Measurements from ENCODE around the gene SPON1.
"Not testable (repeated sequence)": the region's sequence is repeated elsewhere in the genome, so short reads cannot be mapped to it uniquely, and the experiment has no call there.

Gene SPON1

DNA sequence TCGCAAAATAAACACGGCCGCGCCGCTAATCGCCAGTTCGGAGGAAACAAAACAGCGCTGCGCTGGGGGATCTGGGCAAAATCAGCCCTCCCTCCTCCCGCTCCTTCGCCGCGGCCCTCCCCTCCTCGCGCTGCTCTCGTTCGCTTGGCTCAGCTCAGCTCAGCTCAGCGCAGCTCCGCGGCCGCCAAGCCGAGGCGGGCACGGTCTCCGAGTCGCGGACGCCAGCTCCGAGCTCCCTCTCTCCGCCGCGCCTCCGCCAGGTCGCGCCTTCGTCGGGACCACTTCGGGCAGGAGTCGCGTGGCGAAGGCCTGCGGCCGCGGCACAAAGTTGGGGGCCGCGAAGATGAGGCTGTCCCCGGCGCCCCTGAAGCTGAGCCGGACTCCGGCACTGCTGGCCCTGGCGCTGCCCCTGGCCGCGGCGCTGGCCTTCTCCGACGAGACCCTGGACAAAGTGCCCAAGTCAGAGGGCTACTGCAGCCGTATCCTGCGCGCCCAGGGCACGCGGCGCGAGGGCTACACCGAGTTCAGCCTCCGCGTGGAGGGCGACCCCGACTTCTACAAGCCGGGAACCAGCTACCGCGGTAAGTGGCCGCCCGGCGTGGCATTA is at the start of gene SPON1:
Gene SPON1 (plus strand): TSS at position 162 of the 607 bp plus-strand sequence. CDS start 182 bp downstream, at position 344.
- no peak for DNase-seq

DNA sequence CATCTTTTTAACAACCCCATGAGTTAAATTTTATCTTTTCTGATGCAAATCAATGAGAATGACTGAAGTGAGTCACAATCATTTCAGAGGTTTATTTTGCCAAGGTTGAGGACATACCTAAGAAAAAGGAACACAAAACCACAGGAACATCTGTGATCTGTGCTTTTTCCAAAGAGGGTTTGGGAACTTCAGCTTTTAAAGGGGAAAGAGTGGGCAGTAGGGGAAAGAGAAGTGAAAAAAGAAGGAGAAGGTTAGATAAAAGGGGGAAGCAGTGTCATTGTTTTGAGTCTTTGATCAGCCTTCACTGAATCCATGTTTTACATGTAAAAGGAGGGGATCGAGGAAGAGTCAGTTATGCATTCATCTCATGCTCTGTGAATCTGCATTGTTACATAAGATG is 45.3 kb upstream of the SPON1 start:
- DNase-seq = no peak

DNA sequence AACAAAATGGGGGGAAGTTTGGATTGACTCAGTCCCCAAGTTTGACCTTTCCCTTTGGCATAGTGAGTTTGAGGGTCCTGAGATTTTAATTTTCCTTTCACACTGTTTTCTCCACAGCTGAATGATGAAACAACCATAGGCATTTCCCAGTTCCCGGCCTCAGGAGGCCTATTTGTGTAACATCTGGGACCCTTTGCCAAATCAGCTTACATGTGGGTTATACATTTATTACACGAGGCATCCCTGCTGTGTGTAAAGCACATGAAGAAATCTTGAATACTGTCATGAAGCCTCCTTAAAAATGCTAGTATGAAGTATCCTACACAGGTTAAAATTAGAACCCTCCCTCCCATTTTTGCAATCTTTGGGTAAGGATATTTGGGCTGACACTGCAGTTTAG is 44.6 kb upstream of the SPON1 start:
- DNase-seq = no peak

DNA sequence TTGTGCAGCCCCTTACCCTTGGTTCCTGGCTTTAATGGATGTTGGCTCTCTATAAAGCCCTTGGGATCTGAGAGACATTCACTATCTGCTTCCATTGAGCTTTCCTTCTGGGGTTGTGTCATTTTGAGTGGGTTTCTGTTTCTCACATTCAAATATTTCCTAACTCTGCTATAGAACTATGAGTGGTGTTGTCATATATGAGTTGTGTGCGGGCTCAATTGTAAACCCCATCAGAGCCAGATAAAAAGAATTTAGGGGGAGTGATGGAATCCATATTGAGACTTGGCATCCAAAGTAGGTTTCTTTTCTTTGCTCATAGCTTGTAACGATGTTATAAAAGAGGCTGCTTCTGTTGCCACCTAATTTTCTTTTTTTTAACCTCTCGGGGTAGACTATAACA is 41.8 kb upstream of the SPON1 start:
- no peak for DNase-seq

DNA sequence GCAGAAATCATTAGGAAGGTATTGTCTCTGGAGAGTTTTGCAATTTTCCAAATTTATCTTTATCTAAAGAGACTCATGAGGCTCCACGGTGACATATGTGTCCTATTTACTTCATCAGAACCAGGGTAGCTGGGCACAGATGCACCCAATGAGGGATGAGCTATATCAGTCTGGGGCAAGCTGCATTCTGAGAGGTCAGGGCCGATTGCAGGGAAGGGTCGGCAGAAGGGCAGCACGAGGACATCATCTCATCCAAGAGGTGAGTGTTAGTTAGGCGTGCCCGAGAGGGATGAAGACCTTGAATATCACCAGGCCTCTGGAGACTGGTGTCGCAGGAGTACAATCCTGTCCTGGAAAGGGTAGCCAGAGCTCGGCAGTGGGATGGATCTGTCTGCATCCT is 41.0 kb upstream of the SPON1 start:
- no peak for DNase-seq

DNA sequence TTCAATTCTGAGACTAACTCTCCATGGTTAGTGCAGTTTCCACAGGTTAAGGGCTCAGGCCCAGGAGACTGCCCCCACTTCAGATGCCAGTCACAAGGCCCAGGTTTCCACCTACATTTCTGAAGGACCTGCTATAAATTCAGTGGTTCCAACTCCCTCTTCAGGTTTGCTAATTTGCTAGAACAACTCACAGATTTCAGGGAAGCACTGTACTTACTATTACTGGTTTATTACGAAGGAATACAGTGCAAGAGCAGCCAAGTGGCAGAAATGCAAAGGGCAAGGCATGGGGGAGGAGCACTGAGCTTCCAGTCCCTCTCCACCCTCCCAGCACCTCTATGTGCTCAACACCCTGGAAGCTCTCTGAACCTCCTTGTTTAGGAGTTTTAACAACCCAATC is 39.3 kb upstream of the SPON1 start:
- DNase-seq = no peak

DNA sequence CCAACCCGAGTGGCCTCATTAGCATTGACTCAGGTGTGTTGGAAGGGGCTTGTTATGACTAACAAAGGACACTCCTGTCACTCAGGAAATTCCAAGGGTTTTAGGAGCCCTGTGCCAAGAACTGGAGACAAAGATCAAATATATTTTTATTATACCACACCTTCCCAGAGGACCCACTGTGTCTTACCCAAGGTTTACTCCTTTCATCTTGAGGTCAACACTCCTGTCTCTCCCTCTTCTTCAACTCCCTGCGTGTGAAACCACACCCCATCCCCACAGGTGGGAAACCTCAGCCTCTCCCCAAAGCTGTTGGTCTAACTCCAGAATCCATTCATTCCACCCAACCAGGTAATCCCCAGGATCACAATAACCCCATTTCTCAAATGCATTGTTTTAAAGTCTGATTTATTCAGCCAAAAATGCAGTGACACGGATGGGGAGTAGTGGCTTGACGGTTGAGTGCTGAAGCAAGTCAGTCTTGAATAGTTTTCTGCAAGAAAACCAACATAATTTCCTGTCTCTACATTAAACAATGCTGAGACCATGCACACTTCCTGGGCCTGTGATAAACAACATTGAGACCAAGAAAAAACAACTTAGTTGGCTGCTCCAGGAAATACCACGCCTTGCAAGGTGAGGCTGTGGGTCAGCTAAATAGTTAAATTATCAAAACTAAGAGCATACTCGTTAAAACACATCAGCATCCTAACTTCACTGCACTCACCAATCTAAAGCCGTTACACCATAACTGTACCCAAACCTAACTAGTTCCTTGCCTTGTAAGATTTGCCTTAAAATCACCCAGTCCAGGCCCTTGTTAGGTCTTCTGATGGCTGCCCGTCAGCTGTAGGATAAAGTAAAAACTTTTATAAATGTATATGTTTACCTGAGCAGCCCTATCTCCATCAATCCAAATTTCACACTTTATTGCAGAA is 38.5 kb upstream of the SPON1 start:
- no peak for DNase-seq

DNA sequence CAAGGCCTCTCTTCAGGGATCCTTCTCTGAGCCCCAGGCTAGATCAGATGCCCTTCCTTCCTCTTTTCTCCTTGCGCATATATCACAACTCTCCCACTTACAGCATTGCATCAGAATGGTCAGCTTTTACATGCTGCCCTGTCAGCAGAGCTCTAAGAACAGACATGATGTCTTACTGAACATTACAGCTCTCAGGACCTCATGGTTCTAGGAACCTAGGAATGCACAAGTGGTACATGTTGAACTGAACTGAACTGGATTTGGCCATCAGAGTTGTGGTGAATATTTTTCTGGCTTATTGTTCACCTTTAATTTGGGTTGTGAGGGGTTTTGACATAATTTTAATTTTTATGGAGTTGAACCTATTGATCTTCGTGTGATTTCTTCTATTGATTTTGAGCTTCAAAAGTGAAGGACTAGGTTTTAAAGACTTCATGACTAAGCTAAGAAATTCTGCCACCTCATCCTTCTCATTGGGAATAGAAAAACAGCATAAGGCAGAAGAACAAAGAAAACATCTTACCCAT is 37.7 kb upstream of the SPON1 start:
- DNase-seq = no peak

DNA sequence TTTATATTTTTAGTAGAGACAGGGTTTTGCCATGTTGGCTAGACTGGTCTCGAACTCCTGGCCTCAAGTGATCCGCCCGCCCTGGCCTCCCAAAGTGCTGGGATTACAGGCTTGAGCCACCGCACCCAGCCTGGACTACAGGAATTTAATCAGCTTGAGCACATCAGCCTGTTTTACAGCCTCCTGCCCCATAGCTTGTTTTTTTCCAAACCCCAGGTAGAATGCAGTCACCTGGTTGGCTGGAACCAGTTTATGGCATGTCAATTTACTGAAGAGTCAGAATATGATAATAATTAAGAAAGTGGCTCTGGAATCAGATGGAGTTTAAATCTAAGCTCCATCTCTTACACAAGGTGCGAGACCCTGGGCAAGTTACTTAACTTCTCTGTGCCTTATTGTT is 36.2 kb upstream of the SPON1 start:
- DNase-seq = not testable (repeated sequence)

DNA sequence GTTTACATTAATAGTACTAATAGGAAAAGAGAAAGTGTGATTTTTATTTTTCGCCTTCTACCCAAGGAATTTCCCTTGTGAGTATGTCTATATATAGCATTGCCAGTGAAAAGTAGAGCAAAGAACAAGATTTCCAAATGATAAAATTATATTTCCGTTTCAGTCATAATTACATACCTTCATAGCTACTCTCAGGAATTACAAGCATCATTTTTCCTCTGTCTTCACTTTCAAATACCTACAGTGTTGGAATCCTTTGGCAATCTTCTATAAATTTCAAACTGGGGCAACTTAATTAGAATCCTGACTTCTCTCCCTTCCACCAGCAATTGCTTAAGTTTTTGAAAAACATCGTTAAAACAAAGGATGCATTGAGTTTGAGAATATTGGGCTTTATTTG is 35.5 kb upstream of the SPON1 start:
- DNase-seq = no peak

DNA sequence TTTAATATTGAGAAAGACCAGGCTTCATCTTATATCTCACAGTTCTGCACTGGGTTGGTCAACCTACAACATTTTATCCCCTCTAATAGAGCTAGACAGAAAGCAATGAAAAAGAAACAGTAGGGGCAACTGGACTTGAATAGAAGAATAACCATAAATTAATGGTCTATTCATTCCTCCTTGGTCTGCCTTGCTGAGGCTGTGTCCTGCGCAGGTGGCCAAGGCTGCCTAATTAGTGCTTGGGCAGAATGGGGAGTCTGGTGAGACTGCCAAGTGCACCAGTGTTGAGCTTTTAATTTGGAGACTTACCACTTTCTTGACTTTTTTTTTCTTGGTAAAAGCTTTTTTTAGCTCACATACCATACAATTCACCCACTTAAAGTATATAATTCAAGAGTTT is 35.0 kb upstream of the SPON1 start:
- no peak for DNase-seq

DNA sequence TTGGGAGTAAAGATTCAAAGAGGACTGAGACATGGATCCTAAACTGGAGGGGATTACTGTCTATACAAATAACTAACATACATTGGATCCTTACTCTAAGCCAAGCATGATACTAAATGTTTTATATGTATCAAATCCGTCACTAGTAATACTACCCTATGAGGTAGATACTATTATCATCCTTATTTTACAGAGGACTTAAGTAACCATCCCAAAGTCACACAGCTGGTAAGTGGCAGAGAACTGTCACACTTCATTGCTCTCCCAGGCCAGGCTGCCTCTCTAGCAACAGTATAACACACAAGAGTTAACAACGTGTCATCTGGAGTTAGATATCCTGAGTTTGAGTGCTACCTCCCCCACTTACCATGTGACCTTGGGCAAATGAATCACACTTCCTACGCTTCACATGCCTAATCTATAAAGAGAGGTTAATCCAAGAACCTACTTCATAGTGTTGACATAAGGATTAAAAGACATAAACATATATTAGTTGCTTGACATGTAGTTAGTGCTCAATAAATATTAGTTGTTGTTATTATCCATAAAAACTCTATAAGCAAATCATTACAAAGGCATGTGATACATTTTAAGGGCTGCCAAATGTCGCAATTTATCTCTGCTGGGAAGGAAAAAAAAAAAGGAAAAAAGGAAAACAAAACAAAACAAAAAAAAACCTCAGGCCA is 33.8 kb upstream of the SPON1 start:
- no peak for DNase-seq

DNA sequence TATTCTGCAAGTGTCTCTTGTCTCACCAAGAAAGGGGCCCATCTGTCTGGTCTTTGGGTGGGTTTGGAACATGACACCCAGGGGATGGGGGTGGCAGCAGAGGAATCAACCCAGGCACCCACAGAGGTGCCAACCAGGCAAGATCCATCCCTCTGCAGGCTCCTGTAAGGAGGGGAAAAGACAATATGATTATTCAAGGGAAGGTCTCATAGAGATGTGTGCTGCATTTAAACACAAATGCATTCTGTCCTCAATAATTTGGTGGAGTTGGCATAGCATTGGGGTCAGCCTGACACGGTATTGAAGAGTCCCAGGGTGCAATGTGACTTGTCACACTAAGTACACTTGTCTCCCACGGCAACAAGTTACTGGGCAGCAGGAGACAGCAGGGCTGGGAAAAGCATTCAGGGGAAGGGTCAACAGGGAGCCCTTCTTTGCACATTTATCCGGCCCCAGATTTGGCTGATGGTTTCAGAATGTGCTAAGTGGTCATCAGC is 33.1 kb upstream of the SPON1 start:
- no peak for DNase-seq

DNA sequence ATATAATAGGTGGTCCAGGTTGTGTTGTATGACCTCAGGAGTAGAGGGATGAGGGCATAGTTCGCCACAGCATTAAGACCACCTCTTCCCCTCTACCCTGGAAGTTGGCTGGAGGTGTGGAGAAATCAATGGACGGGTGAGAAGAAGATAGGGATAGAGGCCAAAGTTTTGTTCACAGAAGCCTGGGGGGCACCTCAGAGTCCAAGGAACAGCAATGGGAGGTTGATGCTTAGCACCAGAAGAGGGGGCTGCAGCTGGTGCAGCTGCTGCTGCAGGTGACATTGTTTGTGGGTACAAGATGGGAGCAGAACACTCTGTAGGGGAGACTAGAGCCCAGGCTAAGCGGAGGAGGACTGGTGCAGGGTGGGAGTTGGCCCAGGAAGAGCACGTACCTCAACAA is 31.2 kb upstream of the SPON1 start:
- no peak for DNase-seq

DNA sequence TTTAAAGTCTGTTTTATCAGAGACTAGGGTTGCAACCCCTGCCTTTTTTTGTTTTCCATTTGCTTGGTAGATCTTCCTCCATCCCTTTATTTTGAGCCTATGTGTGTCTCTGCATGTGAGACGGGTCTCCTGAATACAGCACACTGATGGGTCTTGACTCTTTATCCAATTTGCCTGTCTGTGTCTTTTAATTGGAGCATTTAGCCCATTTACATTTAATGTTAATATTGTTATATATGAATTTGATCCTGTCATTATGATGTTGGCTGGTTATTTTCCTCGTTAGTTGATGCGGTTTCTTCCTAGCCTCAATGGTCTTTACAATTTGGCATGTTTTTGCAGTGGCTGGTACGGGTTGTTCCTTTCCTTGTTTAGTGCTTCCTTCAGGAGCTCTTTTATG is 25.4 kb upstream of the SPON1 start:
- not testable (repeated sequence) for DNase-seq

DNA sequence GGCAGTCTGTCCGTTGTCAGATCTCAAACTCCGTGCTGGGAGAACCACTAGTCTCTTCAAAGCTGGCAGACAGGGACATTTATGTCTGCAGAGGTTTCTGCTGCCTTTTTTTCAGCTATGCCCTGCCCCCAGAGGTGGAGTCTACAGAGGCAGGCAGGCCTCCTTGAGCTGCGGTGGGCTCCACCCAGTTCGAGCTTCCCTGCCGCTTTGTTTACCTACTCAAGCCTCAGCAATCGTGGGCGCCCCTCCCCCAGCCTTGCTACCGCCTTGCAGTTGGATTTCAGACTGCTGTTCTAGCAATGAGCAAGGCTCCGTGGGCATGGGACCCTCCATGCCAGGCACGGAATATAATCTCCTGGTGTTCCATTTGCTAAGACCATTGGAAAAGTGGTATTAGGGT is 23.7 kb upstream of the SPON1 start:
- DNase-seq = not testable (repeated sequence)

DNA sequence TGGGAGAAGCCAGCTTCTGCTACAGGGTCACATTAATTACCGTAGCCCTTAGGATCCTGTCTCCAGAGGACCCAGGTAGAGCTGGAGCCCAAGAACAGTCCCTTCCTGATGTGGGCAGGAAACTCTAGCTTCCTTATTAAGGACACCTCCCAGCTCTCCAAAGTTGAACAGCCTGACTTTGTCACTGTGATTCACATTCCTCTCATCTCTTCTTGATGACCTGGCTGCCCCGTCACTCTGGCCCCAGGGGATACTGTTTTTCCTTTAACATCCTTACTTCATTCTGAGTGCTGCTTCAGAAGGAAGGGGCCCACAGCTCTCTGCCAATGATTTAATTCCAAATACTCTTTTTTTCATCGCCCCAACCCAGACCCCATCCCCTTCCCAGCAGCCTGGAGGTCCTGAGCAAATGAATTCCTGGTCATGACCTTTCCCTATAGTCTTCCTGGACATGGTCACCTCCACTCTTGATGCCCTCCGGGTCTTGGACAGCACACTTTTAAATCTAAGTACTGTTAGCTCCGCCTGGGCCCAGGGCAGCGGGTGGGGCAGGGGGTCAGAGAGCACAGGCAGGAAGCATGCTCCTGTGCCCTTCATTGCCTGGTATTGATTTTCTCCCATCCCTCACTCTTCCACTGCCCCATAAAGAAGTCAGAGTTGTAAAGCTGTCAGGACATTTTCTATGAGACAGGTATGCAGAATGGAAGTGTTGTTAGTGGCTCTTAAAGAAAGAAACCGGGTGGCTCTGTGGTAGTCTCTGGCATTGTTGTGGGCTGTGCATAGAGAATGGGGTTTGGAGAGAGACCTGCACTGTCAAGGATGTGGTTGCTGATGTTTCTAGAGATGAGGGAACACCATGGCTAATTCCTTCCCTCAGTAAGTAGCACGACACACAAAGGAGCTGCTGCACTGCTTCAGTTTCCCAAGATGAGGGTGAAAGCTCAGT is 22.3 kb upstream of the SPON1 start:
- DNase-seq = no peak

DNA sequence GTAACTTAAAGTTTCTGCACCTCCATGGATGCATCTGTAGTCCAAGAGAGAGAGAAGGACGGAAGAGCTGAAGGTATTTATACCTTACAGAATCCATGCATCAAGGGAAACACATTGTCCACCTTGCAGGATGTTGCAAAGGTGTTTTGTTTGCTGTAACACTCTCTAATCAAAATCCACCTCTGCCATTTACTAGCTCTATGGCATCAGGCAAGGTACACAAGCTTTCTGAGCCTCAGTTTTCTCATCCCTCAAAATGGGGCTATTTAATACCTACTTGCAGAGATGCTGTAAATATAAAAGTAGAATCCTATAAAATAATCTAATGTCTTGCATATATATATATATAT is 21.6 kb upstream of the SPON1 start:
- no peak for DNase-seq

DNA sequence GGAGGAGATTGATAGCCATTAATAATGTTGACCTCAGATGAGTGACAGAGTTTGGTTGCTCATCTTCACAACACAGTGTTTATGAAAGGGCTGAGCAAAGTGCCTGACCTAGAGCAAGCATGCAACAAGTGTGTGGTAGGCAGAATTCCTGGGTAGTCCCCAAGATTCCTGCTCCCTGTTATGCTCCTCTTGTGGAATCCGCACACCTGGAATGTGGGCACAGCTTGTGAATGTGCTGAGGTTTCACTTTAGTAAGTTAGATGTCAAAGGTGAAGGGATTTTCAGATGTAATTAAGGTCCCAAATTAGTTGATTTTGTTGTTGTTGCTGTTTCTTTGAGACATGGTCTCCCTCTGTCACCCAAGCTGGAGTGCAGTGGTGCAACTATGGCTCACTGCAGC is 20.7 kb upstream of the SPON1 start:
- DNase-seq = no peak

DNA sequence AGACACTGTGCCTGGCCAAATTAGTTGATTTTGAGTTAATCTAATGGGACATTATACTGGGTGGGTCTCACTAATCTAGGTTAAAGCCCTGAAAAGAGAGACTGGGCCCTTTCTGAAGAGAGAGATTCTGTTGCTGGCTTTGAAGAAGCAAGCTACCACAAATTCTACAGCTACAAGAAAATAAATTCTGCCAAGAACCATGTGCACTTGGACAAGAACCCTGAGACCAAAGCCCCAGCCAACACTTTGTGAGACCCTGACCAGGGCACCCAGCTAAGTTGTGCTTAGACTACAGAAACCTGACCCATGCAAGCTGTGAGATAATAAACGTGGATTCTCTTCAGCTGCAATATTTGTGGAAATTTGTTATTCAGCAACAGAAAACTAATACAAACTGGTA is 20.1 kb upstream of the SPON1 start:
- DNase-seq = no peak

DNA sequence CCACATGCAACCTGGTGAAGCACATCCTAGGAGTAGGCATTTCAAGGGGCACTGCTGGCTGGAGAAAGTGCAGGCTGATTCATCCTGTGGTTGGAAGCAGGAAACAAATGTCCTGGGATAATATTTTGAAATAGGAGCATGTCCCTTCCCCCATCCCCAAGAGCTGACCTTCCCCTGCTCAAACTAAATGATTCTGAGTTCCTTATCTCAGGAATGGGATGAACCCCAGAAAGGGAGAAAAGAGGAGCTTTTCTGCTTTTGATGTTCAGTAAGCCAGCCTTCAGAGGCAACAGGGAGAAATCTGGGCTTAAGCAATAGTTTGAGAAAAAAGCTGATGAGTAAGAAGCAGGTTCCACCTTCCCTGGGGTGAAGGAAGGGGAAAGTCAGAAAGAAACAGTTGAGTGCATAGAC is 19.5 kb upstream of the SPON1 start:
- DNase-seq = no peak

DNA sequence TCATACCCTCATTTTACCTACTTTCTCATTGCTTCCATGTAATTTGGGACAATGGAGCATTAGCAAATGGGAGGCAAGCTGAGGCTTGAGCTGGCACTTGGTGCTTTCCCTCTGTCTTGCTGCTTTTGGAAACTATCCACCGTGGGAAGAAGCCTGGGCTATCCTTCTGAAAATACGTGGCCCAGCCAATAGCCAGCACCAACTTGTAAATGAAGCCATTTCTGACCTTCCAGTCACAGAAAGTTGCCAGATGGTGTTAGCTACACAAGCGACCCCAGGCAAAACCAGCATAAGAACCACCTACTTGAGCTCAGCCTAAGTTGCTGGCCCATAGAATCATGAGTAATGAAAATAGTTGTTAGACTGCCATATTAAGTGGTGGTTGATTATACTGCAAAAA is 18.5 kb upstream of the SPON1 start:
- no peak for DNase-seq

All from NCI-H1436 treated with DMSO at 0.1 percent for 48 hours (cell line).